MM.1S (cell line): ENCODE results near the gene GRM3.

ENCODE experiments used
- EZH2phosphoT487 ChIP-seq: fragments of 300-600 bp; sonication (generic); IDR thresholded peaks from 2 replicates; pipeline ENCODE4 v1.6.1; 2018; ENCODE audit warnings: antibody characterized with exemption, low read length
- TF ChIP-seq, protein P1 (sequence below): fragments of 300-600 bp; sonication (generic); IDR thresholded peaks from 2 replicates; pipeline ENCODE4 v1.5.1; 2016; ENCODE audit warnings: antibody characterized with exemption, low read length, mixed read lengths

DNA sequence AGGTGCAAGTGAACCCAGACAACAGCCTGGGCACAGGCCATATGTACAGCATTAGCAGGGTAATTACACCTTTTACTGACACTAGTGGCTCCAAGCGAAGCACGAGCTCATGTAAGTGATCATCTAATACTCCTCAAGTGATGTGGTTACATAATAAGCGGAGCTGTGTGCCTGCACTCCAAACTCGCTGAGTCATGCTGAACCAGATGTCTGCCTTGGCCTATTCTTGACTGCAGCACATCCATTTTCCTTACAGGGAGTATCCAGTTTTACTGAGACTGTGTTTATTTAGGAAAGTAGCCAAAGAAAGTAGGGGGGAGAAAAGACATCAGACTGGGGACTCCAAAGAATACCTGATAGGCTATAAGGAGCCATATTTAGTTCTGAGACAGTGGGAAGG lies 90.1 kb downstream of the GRM3 start:
- TF ChIP-seq, protein P1, sequence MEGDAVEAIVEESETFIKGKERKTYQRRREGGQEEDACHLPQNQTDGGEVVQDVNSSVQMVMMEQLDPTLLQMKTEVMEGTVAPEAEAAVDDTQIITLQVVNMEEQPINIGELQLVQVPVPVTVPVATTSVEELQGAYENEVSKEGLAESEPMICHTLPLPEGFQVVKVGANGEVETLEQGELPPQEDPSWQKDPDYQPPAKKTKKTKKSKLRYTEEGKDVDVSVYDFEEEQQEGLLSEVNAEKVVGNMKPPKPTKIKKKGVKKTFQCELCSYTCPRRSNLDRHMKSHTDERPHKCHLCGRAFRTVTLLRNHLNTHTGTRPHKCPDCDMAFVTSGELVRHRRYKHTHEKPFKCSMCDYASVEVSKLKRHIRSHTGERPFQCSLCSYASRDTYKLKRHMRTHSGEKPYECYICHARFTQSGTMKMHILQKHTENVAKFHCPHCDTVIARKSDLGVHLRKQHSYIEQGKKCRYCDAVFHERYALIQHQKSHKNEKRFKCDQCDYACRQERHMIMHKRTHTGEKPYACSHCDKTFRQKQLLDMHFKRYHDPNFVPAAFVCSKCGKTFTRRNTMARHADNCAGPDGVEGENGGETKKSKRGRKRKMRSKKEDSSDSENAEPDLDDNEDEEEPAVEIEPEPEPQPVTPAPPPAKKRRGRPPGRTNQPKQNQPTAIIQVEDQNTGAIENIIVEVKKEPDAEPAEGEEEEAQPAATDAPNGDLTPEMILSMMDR: no peak
- TF ChIP-seq EZH2phosphoT487: no peak
